HG03378 (cell line): ENCODE results near the gene AUTS2.
A peak's percentile ranks its signal among the peaks of the same experiment; 100 is the strongest.

Source experiments
- ATAC-seq: cut with Tn5 transposase; IDR thresholded peaks from one replicate; pipeline ENCODE4 v1.9.1; 2021; ENCODE audit warnings: mild to moderate bottlenecking, moderate library complexity; ENCODE audit not compliant: unreplicated experiment

The AUTS2 gene

DNA sequence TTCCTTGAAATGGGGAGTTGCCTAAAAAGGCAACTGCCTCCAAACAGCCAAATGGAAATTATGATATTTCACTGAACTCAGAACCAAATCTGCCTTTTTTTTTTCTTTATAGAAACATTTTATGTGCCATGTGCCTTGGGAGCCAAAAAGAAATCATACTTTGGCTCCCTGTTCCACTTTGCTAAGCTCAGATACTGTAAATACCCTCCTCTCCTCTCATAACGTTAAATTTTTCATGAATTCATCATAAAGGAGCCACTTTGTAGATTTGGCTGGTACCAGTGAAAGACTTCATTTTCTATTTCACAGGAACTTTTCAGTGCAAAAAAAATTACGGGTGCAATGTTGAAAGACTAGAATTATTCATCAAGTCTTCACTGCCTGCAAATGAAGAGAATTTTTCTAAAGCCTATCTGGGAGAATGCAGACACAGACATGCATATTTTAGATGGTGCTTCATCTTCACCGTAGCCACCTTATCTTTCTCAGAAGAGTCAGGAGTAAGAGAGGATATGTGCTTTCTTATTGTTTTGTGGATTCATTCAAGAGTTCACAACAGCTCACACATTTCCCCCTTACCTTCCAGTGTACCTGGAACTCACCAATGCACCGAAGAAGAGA lies 791.4 kb downstream of the AUTS2 start:
- ATAC-seq = no peak

DNA sequence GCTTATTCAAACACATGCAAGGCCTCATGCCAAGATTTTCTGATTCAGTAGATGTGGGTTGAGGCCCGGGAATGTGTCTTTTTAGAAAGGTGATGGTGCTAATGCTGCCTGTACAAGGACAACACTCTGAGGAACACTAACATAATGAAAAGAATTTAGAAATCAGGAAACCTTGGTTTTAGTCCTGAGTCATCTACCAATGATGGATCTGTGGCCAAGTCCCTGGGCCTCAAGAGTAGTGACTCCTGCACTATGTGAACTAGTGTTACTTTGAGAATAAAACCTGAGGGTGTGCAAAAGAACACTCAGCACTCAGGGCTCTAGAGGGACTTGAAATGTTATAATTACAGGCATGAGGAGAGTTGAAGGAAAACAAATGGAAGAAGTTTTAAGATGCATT lies 792.0 kb downstream of the AUTS2 start:
- ATAC-seq = no peak

- no peak for ATAC-seq
Measured at GRCh38 chr7:70392256-70392876, 794.1 kb downstream of the AUTS2 start.

DNA sequence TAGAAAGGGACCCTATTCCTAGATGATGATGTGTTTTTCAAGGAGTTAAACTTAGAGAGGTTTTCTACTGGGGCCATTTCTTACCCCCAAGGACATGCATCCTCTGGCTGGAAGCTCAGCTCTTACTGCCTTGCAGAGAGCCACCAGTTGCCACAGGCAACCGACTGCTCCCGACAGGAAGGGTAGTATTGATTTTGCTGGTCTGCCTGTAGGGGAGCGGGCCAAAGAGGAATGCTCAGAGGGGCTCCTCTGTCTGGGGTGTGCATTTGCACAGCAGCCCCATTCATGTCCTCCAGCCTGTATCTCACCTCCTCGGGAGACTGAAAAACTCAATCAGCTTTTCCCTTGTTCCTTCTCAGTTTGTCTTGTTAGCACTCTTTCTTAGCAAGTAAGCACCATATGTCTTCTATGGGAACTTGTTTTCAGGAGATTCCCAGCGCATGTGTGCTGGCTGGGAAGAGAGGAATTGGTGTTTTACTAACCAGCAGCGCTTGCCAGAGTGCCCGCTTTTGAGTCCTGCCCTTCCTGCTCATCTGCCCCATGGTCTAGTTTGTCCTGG lies 794.7 kb downstream of the AUTS2 start:
- ATAC-seq = no peak

- ATAC-seq = no peak
Measured at GRCh38 chr7:70393956-70394355, 795.7 kb downstream of the AUTS2 start.

DNA sequence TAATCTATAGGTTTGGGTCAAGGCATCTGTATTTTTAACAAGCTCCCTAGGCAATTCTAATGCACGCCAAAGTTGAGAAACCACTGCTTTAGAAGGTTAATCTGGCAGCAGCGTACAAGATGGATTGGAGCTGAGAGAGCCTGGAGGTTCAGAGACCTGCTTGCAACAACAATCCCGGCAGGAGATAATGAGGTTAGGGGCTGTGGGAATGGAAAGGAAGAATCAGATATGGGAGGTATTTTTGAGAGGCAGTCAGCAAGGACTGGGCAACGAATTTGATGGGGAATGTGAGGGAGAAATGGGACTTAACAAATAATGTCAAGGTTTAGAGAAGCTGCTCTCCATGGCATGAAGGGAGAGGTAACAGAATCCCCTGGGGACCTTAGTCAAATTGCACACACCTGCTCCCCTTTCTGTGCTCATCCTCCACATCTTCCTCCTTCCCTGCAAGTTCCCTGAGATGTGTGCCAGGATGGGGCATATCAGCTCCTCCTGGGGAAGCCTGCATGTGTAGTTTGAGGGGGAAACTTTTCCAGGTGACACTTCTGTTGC lies 802.6 kb downstream of the AUTS2 start:
- no peak for ATAC-seq

GRCh38 chr7:70402069-70402468 lies 803.8 kb downstream of the AUTS2 start:
- ATAC-seq = no peak

DNA sequence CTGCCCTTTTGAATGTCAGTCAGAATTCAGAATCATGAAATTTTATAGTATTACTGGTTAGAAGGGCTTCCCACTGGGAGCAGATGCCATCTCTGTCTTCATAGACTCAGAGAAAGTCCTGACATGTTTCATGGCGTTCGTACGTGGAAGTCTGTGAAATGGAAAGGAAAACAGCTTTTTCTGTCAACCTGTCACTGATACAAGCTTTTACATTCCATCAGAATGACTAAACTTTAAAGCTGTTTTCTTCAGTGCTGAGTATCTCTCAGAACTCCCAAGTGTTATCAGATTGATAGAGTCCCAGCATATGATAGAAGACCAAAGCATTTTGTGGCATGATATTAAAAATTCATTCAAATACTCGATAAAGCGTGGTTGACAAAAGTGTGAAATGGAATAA lies 807.0 kb downstream of the AUTS2 start:
- no peak for ATAC-seq

DNA sequence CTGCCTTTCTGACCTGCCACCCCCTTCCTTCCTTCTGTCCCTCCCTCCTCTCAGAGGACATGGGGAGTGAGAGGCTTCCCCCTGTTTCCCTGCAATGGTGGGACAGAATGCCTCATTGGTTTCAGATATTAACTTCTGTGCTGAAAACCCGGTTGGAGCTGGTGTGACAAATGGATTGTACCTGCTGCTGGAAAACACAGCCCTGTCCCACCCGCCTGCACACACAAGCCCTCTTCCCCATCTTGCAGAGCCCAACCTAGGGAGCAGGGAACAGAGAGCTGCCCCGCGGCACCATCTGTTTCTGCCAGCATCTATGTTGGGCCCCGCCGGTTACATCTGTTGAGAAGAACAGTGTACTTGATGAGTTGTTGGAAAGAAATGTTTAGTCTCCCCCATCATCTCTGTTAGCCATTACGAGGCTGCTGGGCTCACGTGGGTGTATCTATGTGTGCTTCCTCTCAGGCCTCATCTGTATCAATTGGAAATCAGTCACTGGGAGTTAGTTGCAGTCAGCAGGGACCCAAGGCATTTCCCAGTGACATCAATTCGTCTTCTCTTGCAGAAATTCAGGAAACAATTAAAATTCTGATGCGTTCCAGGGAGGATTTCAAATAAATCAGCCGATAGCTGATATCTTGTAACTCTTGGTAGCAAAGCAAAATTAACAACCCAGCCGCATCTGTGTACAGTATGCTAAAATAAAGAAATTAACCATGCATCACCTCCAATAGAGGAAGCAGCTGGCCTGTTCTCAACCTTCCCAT lies 808.1 kb downstream of the AUTS2 start:
- ATAC-seq = no peak

- ATAC-seq = no peak
Measured at GRCh38 chr7:70406950-70407209, 808.6 kb downstream of the AUTS2 start.

DNA sequence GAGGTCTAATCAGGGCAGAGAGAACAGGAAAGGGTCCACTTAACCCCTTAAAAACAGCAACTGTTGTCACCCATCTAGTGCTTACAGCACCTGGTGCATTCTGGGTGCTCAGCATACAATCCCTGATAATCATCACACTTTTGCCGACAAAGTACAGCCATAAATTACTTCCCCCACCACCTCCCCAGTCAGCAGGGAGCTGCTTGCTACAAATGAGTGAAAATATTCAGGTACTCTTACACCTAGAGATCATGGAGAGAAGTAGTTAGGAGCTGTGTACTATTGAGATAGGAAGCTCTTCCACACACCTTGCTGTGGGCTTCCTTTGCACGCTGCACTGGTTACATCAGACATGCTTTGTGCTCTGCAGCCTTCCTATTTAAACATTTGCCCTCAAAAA lies 810.2 kb downstream of the AUTS2 start:
- no peak for ATAC-seq

GRCh38 chr7:70408891-70409290 lies 810.6 kb downstream of the AUTS2 start:
- no peak for ATAC-seq

- no peak for ATAC-seq
Measured at GRCh38 chr7:70410134-70410750, 812.0 kb downstream of the AUTS2 start.

DNA sequence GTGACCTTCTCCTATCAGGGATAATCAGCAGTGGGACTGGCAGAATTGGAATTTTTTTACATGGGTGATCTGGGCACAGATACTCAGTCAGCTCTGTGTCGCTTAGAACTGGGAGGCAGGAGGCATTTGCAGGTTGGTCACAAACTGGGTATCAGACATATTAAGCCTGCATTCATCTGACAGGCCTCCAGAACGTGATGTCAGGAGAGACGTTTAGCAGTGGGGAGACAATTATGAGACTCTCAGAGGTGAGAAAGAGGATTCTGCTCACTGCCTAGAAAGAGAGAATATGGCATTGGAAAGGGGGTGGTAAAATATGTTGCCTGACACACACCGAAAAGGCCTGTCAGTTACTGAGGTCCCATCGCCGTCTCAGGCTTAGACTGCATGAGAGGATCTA lies 816.1 kb downstream of the AUTS2 start:
- no peak for ATAC-seq

DNA sequence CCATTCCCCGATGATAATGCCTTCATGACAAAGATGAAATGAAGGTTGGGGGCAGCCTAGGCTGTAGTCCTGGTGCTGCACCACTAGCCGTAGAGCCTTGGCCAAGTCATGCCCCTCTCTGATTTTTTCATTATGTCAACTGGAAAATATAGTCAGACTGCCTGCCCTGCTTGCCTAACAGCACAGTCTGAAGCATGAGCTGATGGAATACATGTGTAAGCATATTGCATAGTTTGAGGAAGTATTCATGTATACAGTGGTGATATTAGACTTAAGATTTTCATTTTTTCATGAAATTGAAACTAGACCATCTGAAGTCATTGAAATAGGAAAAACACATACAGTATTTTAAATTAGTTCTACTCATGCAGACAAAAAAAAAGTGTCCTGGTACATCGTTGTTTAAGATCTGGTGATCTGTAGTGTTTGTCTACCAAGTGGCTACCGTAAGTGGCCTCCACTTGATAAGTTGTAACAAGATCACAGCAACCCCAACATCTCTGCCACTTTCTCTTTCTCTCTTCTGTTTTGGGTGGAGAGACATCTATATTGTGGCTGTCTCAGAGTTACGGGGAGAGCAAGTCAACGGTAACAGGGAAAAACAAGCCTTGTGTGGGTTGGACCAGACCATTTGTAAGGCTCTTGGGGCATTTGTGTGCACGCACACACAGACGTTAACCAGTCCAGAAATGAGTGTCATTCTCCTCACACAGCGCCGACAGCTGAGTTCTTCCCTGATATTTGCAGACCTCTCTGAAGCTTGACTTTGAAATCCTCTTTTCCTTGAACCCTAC lies 817.1 kb downstream of the AUTS2 start:
- peak; percentile 76 for ATAC-seq

- no peak for ATAC-seq
Measured at GRCh38 chr7:70416347-70416985, 818.2 kb downstream of the AUTS2 start.

GRCh38 chr7:70416986-70417655 lies 818.8 kb downstream of the AUTS2 start:
- no peak for ATAC-seq

GRCh38 chr7:70419526-70420380 lies 821.5 kb downstream of the AUTS2 start:
- no peak for ATAC-seq

- no peak for ATAC-seq
Measured at GRCh38 chr7:70420381-70420662, 822.0 kb downstream of the AUTS2 start.
